ENCODE data around the gene ARL17A.
"Not testable (repeated sequence)": the region's sequence is repeated elsewhere in the genome, so short reads cannot be mapped to it uniquely, and the experiment has no call there.

DNA sequence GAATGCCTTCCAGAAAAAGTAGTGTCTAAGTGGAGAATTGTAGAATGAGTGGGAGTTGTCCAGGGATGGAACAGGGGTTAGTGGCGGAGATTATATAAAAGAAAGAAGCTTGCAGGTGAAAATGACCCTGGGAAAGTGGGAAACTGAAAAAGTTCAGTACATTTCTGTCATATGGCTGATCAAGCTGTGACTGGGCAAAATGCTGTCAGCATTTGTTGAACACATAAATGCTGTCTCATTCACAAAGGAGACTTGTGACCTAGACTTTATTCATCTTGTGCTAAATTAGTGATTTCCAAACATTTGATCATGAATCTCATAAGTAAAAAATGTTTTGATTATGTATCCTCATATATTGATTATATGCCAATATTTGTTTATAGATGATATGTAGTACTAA lies 39.5 kb upstream of the ARL17A start:
- TF ChIP-seq, protein P1, sequence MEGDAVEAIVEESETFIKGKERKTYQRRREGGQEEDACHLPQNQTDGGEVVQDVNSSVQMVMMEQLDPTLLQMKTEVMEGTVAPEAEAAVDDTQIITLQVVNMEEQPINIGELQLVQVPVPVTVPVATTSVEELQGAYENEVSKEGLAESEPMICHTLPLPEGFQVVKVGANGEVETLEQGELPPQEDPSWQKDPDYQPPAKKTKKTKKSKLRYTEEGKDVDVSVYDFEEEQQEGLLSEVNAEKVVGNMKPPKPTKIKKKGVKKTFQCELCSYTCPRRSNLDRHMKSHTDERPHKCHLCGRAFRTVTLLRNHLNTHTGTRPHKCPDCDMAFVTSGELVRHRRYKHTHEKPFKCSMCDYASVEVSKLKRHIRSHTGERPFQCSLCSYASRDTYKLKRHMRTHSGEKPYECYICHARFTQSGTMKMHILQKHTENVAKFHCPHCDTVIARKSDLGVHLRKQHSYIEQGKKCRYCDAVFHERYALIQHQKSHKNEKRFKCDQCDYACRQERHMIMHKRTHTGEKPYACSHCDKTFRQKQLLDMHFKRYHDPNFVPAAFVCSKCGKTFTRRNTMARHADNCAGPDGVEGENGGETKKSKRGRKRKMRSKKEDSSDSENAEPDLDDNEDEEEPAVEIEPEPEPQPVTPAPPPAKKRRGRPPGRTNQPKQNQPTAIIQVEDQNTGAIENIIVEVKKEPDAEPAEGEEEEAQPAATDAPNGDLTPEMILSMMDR (IDR thresholded peaks at IDR 0.05): not testable (repeated sequence)
- TF ChIP-seq EZH2 (IDR thresholded peaks at IDR 0.05): not testable (repeated sequence)

Measured in neural progenitor cell (in vitro differentiated cells).